ENCODE measurements around the gene MARVELD3. TPM values are rescaled to one million over a fixed set of nuclear protein-coding genes. Genes with fewer than 3 reads are reported as not detected.
"Not testable (repeated sequence)": the region's sequence is repeated elsewhere in the genome, so short reads cannot be mapped to it uniquely, and the experiment has no call there.

Gene MARVELD3
- total RNA-seq, 1 experiment from 2014 or later = not detected

GRCh38 chr16:71598426-71598825, 27.6 kb upstream of the MARVELD3 start:
- not testable (repeated sequence) for H3K36me3 ChIP-seq; H3K27ac ChIP-seq; H3K4me3 ChIP-seq; H3K9me3 ChIP-seq (replicated peaks); H3K27me3 ChIP-seq (replicated peaks); H3K4me1 ChIP-seq (replicated peaks); DNase-seq (ENCODE audit: low read depth in 1 of 2, low spot score in 2 of 2)

- no peak for DNase-seq (ENCODE audit: low read depth in 1 of 2, low spot score in 2 of 2)
- Histone ChIP-seq H3K4me3 (no peak overlapping the region), H3K36me3 (no peaks in the 10 kb centered on the region), H3K27ac (no peak overlapping the region), H3K27me3 (replicated peaks) (no peaks in the 10 kb centered on the region), H3K4me1 (replicated peaks) (no peaks in the 10 kb centered on the region), H3K9me3 (replicated peaks) (no peaks in the 10 kb centered on the region)
Observed at GRCh38 chr16:71600822-71601221, 25.2 kb upstream of the MARVELD3 start.

GRCh38 chr16:71609066-71609465, 16.9 kb upstream of the MARVELD3 start:
- Histone ChIP-seq H3K27me3 (replicated peaks) (no peaks in the 10 kb centered on the region; the same call in 1 of the 2 replicates), H3K36me3 (no peaks in the 10 kb centered on the region), H3K4me1 (replicated peaks) (no peaks in the 10 kb centered on the region), H3K27ac (no peak overlapping the region), H3K9me3 (replicated peaks) (no peaks in the 10 kb centered on the region), H3K4me3 (no peak overlapping the region)
- no peak for DNase-seq (ENCODE audit: low read depth in 1 of 2, low spot score in 2 of 2)

- no peak overlapping the region for H3K4me3 ChIP-seq
- no peaks in the 10 kb centered on the region for H3K36me3 ChIP-seq
- no peaks in the 10 kb centered on the region for H3K9me3 ChIP-seq (replicated peaks)
- H3K4me1 ChIP-seq (replicated peaks) = no peaks in the 10 kb centered on the region
- no peak for DNase-seq (ENCODE audit: low read depth in 1 of 2, low spot score in 2 of 2)
- H3K27me3 ChIP-seq (replicated peaks) = no peaks in the 10 kb centered on the region; the same call in 1 of the 2 replicates
- H3K27ac ChIP-seq = no peak overlapping the region
Observed at GRCh38 chr16:71610447-71610846, 15.5 kb upstream of the MARVELD3 start.

- Histone ChIP-seq H3K9me3 (replicated peaks) (no peaks in the 10 kb centered on the region), H3K4me3 (no peak overlapping the region), H3K27ac (no peak overlapping the region), H3K27me3 (replicated peaks) (no peaks in the 10 kb centered on the region; the same call in 1 of the 2 replicates), H3K36me3 (no peaks in the 10 kb centered on the region), H3K4me1 (replicated peaks) (no peaks in the 10 kb centered on the region)
- DNase-seq (ENCODE audit: low read depth in 1 of 2, low spot score in 2 of 2) = peak; percentile 35 to 64
Observed at GRCh38 chr16:71610936-71611871, 14.8 kb upstream of the MARVELD3 start.

- H3K4me3 ChIP-seq; H3K36me3 ChIP-seq; H3K27me3 ChIP-seq (replicated peaks); H3K27ac ChIP-seq; H3K4me1 ChIP-seq (replicated peaks); DNase-seq (ENCODE audit: low read depth in 1 of 2, low spot score in 2 of 2); H3K9me3 ChIP-seq (replicated peaks): not testable (repeated sequence)
Observed at GRCh38 chr16:71614956-71615355, 11.0 kb upstream of the MARVELD3 start.

- no peaks in the 10 kb centered on the region for H3K4me1 ChIP-seq (replicated peaks)
- H3K36me3 ChIP-seq = no peaks in the 10 kb centered on the region
- H3K27ac ChIP-seq = no peak overlapping the region
- no peak overlapping the region for H3K4me3 ChIP-seq
- H3K27me3 ChIP-seq (replicated peaks) = peaks cover 10% of the 10 kb centered on the region; the same call in 1 of the 2 replicates
- H3K9me3 ChIP-seq (replicated peaks) = no peaks in the 10 kb centered on the region
- no peak for DNase-seq (ENCODE audit: low read depth in 1 of 2, low spot score in 2 of 2)
Observed at GRCh38 chr16:71618429-71618828, 7.6 kb upstream of the MARVELD3 start.

- no peak for DNase-seq (ENCODE audit: low read depth in 1 of 2, low spot score in 2 of 2)
- Histone ChIP-seq H3K27me3 (replicated peaks) (peaks cover 34% of the 10 kb centered on the region), H3K27ac (no peak overlapping the region), H3K36me3 (no peaks in the 10 kb centered on the region), H3K4me1 (replicated peaks) (peaks cover 6% of the 10 kb centered on the region), H3K4me3 (no peak overlapping the region), H3K9me3 (replicated peaks) (peaks cover 5% of the 10 kb centered on the region; the same call in 1 of the 2 replicates)
Observed at GRCh38 chr16:71622088-71622487, 3.9 kb upstream of the MARVELD3 start.

- Histone ChIP-seq H3K36me3 (no peaks in the 10 kb centered on the region), H3K27ac (no peak overlapping the region), H3K27me3 (replicated peaks) (peaks cover 41% of the 10 kb centered on the region), H3K9me3 (replicated peaks) (peaks cover 5% of the 10 kb centered on the region; the same call in 1 of the 2 replicates), H3K4me1 (replicated peaks) (peaks cover 6% of the 10 kb centered on the region), H3K4me3 (no peak overlapping the region)
- DNase-seq (ENCODE audit: low read depth in 1 of 2, low spot score in 2 of 2) = no peak
Observed at GRCh38 chr16:71623597-71623996, 2.4 kb upstream of the MARVELD3 start.

GRCh38 chr16:71625113-71625850, 702 bp upstream of the MARVELD3 start:
- peaks cover 6% of the 10 kb centered on the region for H3K4me1 ChIP-seq (replicated peaks)
- peaks cover 5% of the 10 kb centered on the region; the same call in 1 of the 2 replicates for H3K9me3 ChIP-seq (replicated peaks)
- no peak overlapping the region for H3K27ac ChIP-seq
- H3K27me3 ChIP-seq (replicated peaks) = peaks cover 46% of the 10 kb centered on the region
- no peak for DNase-seq (ENCODE audit: low read depth in 1 of 2, low spot score in 2 of 2)
- H3K36me3 ChIP-seq = no peaks in the 10 kb centered on the region
- no peak overlapping the region for H3K4me3 ChIP-seq

- Histone ChIP-seq H3K27me3 (replicated peaks) (peaks cover 46% of the 10 kb centered on the region), H3K36me3 (no peaks in the 10 kb centered on the region), H3K27ac (no peak overlapping the region), H3K4me1 (replicated peaks) (peaks cover 6% of the 10 kb centered on the region), H3K9me3 (replicated peaks) (peaks cover 5% of the 10 kb centered on the region; the same call in 1 of the 2 replicates), H3K4me3 (no peak overlapping the region)
- no peak for DNase-seq (ENCODE audit: low read depth in 1 of 2, low spot score in 2 of 2)
Observed at GRCh38 chr16:71626858-71627213, 852 bp downstream of the MARVELD3 start.

- Histone ChIP-seq H3K9me3 (replicated peaks) (peaks cover 5% of the 10 kb centered on the region; the same call in 1 of the 2 replicates), H3K27me3 (replicated peaks) (peaks cover 41% of the 10 kb centered on the region), H3K36me3 (no peaks in the 10 kb centered on the region), H3K4me1 (replicated peaks) (peaks cover 6% of the 10 kb centered on the region), H3K27ac (no peak overlapping the region), H3K4me3 (no peak overlapping the region)
- DNase-seq (ENCODE audit: low read depth in 1 of 2, low spot score in 2 of 2) = no peak
Observed at GRCh38 chr16:71627731-71628181, 1.8 kb downstream of the MARVELD3 start.

- H3K4me3 ChIP-seq = no peak overlapping the region
- H3K27me3 ChIP-seq (replicated peaks) = peaks cover 35% of the 10 kb centered on the region
- H3K4me1 ChIP-seq (replicated peaks) = peaks cover 6% of the 10 kb centered on the region
- H3K27ac ChIP-seq = no peak overlapping the region
- no peak for DNase-seq (ENCODE audit: low read depth in 1 of 2, low spot score in 2 of 2)
- H3K9me3 ChIP-seq (replicated peaks) = peaks cover 5% of the 10 kb centered on the region; the same call in 1 of the 2 replicates
- no peaks in the 10 kb centered on the region for H3K36me3 ChIP-seq
Observed at GRCh38 chr16:71628810-71629209, 2.8 kb downstream of the MARVELD3 start.
